HepG2 (cell line): Measurements from ENCODE around the gene DUS1L. TPM values are rescaled to one million over a fixed set of nuclear protein-coding genes. Genes with fewer than 3 reads are reported as not detected.
A peak's percentile ranks its signal among the peaks of the same experiment; 100 is the strongest.

Experiments used
- CENPX ChIP-seq: sonication (generic); formaldehyde crosslinking; IDR thresholded peaks from 2 replicates; pipeline ENCODE4 v1.9.0; 2021; ENCODE audit warnings: mild to moderate bottlenecking, missing genetic modification reagents, moderate library complexity
- FOXA3 ChIP-seq: IDR thresholded peaks from 2 replicates; pipeline ENCODE4 v1.6.1; 2016; ENCODE audit warnings: missing genetic modification reagents, missing compliant biosample characterization
- IRF2 ChIP-seq: IDR thresholded peaks from 2 replicates; pipeline ENCODE4 v1.6.1; 2018; ENCODE audit warnings: missing genetic modification reagents, missing compliant biosample characterization
- KLF12 ChIP-seq: sonication (generic); formaldehyde crosslinking; IDR thresholded peaks from 2 replicates; pipeline ENCODE4 v1.4.0; 2020; ENCODE audit warnings: missing genetic modification reagents, borderline replicate concordance
- MED13 ChIP-seq: sonication (generic); formaldehyde crosslinking; IDR thresholded peaks from 2 replicates; pipeline ENCODE4 v1.5.0; 2020; ENCODE audit warnings: missing genetic modification reagents
- SKI ChIP-seq: fragments of 450-650 bp; IDR thresholded peaks from one replicate; pipeline ENCODE4 v1.6.1; 2018; ENCODE audit warnings: mild to moderate bottlenecking; ENCODE audit not compliant: partially characterized antibody
- THYN1 ChIP-seq: sonication (generic); formaldehyde crosslinking; IDR thresholded peaks from 2 replicates; pipeline ENCODE4 v1.8.1; 2023; ENCODE audit warnings: low read depth, mild to moderate bottlenecking, moderate library complexity, missing genetic modification reagents, borderline replicate concordance
- ZNF331 ChIP-seq: sonication (generic); formaldehyde crosslinking; IDR thresholded peaks from 2 replicates; pipeline ENCODE4 v1.4.0; 2020; ENCODE audit warnings: missing genetic modification reagents
- ZNF496 ChIP-seq: sonication (generic); formaldehyde crosslinking; IDR thresholded peaks from 2 replicates; pipeline ENCODE4 v1.8.1; 2023; ENCODE audit warnings: mild to moderate bottlenecking, moderate library complexity, missing genetic modification reagents; ENCODE audit not compliant: insufficient replicate concordance
- ZNF724P ChIP-seq: sonication (generic); formaldehyde crosslinking; IDR thresholded peaks from 2 replicates; pipeline ENCODE4 v1.8.0; 2022; ENCODE audit warnings: missing genetic modification reagents, borderline replicate concordance
- ZNF776 ChIP-seq: sonication (generic); formaldehyde crosslinking; IDR thresholded peaks from 2 replicates; pipeline ENCODE4 v1.4.0; 2020; ENCODE audit warnings: mild to moderate bottlenecking, missing genetic modification reagents
- polyA plus RNA-seq, 8 experiments: library from polyadenylated mRNA; depleted of rRNA in 3 of 8; stranded (reverse) in 7 of 8; unstranded in 1 of 8; fragments of >200 nt; fragmentation: Illumina TruSeq in 4 of 8; extraction: Trizol in 4 of 8; gene quantifications; 2 replicates each; pipeline versions ENCODE4 v1.2.1 to v1.2.3, GENCODE V29; 2011 to 2016; ENCODE audit warnings: low read depth in 4 of 8, missing spikeins in 1 of 8, mixed read lengths in 1 of 8; ENCODE audit not compliant: insufficient read depth in 1 of 8
- total RNA-seq, 5 experiments: library from RNA; depleted of rRNA; stranded (reverse); fragments of >200 nt; fragmentation: Illumina TruSeq; extraction: Trizol; gene quantifications; 2 replicates each; pipeline ENCODE4 v1.2.3, GENCODE V29; 2016; ENCODE audit warnings: low read depth in 1 of 5
- TF ChIP-seq, protein P1 (sequence below): sonication (generic); formaldehyde crosslinking; IDR thresholded peaks from 2 replicates; pipeline ENCODE4 v1.8.0; 2022; ENCODE audit warnings: missing genetic modification reagents, mild to moderate bottlenecking, moderate library complexity, borderline replicate concordance
- TF ChIP-seq, protein P2 (sequence below), 2 experiments: fragments of 450-650 bp in 1 of 2; sonication (generic) in 1 of 2; formaldehyde crosslinking in 1 of 2; IDR thresholded peaks; 2 replicates each; pipeline versions ENCODE4 v1.6.1 to v1.8.0; 2016 to 2022; ENCODE audit warnings: antibody characterized with exemption in 1 of 2, mild to moderate bottlenecking in 1 of 2, missing genetic modification reagents in 1 of 2
- TF ChIP-seq, protein P3 (sequence below): sonication (generic); formaldehyde crosslinking; IDR thresholded peaks from 2 replicates; pipeline ENCODE4 v1.4.0; 2020; ENCODE audit warnings: missing genetic modification reagents, borderline replicate concordance

Gene DUS1L
- total and polyA plus RNA-seq, 2 of the 13 experiments (the other 11 are each of a cell fraction or from before 2014, with no cell fraction given): 81.0 to 109 TPM

DNA sequence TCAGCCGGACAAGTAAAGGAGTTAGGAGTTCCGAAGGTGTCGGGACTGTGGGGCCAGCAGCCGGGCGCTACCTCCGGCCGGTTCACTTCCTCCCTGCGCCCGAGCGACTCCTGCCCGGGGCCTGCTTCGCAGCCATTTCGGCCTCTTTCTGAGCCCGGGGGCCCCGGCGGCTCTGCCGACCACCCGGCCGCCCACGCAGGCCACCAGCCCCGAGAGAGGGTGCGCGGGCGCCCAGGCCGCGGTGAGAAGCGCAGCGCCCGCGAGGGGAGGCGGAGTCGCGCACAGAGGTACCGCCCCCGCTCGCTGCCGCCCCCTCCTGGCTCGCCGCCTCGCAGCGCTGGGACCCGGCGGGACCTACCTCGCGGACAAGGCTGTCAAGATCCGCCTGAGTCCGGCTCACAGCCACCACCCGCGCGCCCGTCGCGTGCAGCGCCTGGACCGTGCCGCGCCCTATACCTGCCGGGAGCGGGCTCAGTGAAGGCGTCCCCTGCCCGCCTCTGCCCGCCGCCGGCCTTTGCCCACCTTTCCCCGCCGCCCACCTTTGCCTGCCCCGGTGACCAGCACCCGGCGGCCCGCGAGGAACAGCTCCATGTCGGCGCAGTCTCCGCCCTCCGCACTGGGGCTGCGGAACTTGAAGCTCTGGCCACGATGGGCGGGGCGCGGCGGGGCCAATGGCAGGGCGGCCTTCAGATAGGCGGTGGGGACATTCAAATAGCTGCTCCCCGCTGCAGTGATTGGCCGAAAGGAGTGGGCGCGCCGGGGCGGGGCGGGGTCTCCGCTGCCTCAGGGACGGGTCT lies 28.3 kb downstream of the DUS1L start, which contains the start of gene DCXR (continued):
- TF ChIP-seq MED13 (CRISPR knock-in tag) (0 out of 2 replicates have a peak, but pooled peaks have one; percentile 40), ZNF496 (no peak), ZNF776 (CRISPR knock-in tag) (peak; percentile 98), KLF12 (peak; percentile 73; the same call in 1 of the 2 replicates), ZNF724P (CRISPR knock-in tag) (peak; percentile 90; the same call in 1 of the 2 replicates), IRF2 (CRISPR knock-in tag) (peak; percentile 59; the same call in 1 of the 2 replicates), SKI (peak; percentile 83), FOXA3 (CRISPR knock-in tag) (peak; percentile 22; the same call in 1 of the 2 replicates), CENPX (CRISPR knock-in tag) (no peak), ZNF331 (CRISPR knock-in tag) (peak; percentile 74; the same call in 1 of the 2 replicates), THYN1 (CRISPR knock-in tag) (no peak)
- TF ChIP-seq, protein P1, sequence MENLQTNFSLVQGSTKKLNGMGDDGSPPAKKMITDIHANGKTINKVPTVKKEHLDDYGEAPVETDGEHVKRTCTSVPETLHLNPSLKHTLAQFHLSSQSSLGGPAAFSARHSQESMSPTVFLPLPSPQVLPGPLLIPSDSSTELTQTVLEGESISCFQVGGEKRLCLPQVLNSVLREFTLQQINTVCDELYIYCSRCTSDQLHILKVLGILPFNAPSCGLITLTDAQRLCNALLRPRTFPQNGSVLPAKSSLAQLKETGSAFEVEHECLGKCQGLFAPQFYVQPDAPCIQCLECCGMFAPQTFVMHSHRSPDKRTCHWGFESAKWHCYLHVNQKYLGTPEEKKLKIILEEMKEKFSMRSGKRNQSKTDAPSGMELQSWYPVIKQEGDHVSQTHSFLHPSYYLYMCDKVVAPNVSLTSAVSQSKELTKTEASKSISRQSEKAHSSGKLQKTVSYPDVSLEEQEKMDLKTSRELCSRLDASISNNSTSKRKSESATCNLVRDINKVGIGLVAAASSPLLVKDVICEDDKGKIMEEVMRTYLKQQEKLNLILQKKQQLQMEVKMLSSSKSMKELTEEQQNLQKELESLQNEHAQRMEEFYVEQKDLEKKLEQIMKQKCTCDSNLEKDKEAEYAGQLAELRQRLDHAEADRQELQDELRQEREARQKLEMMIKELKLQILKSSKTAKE (CRISPR knock-in tag): 0 out of 2 replicates have a peak, but pooled peaks have one; percentile 46
- TF ChIP-seq, protein P2, sequence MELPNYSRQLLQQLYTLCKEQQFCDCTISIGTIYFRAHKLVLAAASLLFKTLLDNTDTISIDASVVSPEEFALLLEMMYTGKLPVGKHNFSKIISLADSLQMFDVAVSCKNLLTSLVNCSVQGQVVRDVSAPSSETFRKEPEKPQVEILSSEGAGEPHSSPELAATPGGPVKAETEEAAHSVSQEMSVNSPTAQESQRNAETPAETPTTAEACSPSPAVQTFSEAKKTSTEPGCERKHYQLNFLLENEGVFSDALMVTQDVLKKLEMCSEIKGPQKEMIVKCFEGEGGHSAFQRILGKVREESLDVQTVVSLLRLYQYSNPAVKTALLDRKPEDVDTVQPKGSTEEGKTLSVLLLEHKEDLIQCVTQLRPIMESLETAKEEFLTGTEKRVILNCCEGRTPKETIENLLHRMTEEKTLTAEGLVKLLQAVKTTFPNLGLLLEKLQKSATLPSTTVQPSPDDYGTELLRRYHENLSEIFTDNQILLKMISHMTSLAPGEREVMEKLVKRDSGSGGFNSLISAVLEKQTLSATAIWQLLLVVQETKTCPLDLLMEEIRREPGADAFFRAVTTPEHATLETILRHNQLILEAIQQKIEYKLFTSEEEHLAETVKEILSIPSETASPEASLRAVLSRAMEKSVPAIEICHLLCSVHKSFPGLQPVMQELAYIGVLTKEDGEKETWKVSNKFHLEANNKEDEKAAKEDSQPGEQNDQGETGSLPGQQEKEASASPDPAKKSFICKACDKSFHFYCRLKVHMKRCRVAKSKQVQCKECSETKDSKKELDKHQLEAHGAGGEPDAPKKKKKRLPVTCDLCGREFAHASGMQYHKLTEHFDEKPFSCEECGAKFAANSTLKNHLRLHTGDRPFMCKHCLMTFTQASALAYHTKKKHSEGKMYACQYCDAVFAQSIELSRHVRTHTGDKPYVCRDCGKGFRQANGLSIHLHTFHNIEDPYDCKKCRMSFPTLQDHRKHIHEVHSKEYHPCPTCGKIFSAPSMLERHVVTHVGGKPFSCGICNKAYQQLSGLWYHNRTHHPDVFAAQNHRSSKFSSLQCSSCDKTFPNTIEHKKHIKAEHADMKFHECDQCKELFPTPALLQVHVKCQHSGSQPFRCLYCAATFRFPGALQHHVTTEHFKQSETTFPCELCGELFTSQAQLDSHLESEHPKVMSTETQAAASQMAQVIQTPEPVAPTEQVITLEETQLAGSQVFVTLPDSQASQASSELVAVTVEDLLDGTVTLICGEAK (IDR thresholded peaks at IDR 0.05): no peak
- TF ChIP-seq, protein P2 (CRISPR knock-in tag; IDR thresholded peaks at IDR 0.05): peak; percentile 69; the same call in 1 of the 2 replicates
- TF ChIP-seq, protein P3, sequence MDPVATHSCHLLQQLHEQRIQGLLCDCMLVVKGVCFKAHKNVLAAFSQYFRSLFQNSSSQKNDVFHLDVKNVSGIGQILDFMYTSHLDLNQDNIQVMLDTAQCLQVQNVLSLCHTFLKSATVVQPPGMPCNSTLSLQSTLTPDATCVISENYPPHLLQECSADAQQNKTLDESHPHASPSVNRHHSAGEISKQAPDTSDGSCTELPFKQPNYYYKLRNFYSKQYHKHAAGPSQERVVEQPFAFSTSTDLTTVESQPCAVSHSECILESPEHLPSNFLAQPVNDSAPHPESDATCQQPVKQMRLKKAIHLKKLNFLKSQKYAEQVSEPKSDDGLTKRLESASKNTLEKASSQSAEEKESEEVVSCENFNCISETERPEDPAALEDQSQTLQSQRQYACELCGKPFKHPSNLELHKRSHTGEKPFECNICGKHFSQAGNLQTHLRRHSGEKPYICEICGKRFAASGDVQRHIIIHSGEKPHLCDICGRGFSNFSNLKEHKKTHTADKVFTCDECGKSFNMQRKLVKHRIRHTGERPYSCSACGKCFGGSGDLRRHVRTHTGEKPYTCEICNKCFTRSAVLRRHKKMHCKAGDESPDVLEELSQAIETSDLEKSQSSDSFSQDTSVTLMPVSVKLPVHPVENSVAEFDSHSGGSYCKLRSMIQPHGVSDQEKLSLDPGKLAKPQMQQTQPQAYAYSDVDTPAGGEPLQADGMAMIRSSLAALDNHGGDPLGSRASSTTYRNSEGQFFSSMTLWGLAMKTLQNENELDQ: no peak
